ENCODE results near the gene ANKMY2.

DNA sequence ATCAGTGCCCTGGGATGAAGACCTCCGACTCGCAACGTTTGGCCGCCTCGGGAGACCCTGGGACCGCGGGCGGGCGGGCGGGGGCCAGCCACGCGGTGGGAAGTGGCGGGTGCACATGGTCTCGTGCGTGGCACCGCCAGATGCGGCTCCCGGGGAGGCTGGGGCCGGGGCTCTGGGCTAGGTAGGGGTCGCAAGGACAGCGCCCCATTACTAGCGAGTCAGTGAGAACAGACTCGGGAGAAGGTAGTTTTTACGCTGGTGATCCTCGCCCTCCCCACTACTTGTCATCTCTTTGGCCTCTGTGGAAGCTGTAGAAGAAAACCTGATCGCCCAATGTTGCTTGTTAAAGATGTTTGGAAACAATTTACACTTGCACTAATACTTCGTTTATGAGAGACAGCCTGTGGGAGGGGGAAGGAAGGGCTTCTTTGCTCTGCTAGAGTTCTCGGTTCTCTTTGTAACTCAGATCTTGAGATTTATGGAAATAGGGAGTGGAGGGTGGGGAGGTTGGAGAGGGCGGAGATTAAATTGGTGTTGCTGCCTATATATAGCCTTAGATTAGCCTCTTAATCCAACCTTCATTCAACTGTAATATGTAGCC, 1.0 kb upstream of the ANKMY2 start:
- TF ChIP-seq, protein P1, sequence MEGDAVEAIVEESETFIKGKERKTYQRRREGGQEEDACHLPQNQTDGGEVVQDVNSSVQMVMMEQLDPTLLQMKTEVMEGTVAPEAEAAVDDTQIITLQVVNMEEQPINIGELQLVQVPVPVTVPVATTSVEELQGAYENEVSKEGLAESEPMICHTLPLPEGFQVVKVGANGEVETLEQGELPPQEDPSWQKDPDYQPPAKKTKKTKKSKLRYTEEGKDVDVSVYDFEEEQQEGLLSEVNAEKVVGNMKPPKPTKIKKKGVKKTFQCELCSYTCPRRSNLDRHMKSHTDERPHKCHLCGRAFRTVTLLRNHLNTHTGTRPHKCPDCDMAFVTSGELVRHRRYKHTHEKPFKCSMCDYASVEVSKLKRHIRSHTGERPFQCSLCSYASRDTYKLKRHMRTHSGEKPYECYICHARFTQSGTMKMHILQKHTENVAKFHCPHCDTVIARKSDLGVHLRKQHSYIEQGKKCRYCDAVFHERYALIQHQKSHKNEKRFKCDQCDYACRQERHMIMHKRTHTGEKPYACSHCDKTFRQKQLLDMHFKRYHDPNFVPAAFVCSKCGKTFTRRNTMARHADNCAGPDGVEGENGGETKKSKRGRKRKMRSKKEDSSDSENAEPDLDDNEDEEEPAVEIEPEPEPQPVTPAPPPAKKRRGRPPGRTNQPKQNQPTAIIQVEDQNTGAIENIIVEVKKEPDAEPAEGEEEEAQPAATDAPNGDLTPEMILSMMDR (conservative IDR thresholded peaks at IDR 0.05; ENCODE audit: low read length) = no peak
- no peak for TF ChIP-seq EZH2phosphoT487 (IDR thresholded peaks at IDR 0.05; ENCODE audit: borderline replicate concordance)
